ENCODE data around the gene PTPRN2.

The PTPRN2 gene

DNA sequence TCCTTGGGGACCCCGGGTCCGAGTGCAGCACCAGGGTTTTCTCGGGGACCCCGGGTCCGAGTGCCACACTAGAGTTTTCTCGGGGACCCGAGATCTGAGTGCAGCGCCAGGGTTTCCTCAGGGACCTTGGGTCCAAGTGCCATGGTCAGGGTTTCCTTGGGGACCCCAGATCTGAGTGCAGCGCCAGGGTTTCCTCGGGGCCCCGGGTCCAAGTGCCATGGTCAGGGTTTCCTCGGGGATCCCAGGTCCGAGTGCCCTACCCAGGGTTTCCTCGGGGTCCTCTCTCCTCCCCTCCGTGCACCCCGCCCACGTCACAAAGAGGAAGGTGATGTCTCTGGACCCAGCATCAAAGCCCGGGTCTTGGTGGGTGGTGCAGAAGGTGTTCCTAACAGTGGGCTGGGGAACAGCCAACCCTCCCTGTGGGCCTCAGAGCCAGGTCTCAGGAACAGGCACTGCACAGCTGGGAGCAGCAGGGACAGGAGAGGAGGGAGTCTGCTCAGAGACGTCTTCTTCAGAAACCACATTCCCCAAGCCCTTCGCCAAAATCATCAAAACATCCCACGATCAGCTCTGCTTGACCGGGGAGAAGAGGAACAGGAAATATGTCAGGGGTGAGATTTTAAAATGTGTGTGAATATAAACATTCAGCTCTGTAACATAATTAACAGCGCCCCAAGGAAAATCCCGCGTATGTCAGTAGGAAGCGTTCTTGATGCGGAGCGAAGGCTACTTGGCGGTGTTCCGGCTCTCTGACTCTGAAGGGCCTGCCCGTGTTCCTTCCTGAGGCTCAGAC lies 710.1 kb downstream of the PTPRN2 start:
- DNase-seq (ENCODE audit: low spot score), result no peak

DNA sequence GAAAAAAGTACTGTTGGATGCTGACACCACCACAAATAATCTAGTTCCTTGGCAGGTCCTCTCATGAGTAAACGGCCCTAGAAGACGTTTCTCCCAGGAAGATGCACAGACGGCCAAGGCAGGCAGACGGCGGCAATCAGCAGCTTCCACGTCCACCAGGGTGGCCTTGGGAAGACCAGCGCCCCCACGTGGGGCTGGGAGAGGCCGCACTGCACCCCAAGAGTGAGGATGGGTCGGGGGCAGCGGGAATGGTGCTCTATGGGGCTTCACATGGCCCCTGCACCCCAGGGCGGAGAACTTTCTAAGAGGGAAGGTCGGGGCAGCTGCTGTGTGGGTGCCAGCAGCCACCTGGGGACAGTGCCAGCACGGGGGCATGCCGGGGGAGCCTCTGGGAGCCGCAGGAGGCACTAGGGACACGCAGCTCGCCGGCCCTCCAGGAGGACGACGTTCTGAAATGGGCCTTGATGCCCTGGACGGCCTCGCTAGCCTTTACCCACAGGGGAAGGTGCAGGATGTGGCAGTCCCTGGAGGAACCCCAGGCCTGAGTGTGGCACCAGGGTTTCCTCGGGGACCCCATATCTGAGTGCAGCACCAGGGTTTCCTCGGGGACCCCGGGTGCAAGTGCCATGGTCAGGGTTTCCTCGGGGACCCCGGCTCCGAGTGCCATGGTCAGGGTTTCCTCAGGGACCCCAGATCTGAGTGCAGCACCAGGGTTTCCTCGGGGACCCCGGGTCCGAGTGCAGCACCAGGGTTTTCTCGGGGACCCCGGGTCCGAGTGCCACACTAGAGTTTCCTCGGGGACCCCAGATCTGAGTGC lies 710.9 kb downstream of the PTPRN2 start:
- no peak for DNase-seq (ENCODE audit: low spot score)

DNA sequence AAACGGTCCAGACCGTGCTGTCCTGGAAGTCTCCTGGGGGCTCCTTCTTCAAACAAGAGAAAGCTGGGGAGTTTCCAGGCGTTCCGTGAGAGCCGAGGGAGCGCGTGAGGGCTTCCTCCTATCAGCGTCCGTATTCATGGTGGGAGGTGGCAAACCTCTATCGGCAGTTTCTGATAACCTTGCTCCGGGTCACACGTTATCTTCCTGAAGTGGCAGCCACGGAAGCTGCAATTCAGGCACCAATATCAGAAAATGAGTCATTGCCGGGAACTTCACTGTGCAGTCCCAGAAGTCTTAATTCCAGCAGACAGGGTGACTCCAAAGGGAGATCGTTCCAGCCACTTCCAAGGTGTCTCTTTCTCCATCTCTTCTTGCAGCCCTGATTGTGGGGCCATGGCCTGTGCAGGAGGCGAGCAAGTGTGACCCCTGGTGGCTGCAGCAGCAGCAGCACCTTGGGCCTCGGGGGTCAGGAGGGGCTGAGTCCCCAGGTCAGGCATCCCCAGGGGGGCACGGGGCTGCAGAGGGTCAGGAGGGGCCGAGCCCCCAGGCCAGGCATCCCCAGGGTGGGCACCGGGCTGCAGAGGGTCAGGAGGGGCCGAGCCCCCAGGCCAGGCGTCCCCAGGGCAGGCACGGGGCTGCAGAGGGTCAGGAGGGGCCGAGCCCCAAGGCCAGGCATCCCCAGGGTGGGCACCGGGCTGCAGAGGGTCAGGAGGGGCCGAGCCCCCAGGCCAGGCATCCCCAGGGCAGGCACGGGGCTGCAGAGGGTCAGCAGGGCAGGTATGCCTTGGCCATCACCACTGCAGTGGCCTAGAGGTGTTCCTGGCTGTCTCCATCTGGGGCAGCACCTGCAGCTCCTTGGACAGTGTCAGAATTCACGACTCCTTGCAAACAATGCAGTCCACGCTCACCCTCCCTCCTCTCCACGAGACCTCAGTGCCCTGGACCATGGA lies 712.1 kb downstream of the PTPRN2 start:
- no peak for DNase-seq (ENCODE audit: low spot score)

DNA sequence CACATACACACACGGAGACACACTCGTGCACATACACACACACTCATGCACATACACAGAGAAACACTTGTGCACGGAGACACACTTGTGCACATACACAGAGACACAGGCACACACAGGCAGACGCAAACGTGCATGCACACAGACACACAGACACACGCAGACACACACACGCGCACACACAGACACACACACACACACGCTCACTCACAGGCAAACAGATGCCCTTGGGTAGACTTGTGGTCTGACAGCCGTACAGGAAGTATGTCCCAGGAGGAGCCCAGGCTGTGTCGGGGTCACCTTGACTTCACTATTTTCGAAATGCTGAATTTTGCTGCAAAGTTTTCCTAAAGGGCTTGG lies 712.8 kb downstream of the PTPRN2 start:
- no peak for DNase-seq (ENCODE audit: low spot score)

DNA sequence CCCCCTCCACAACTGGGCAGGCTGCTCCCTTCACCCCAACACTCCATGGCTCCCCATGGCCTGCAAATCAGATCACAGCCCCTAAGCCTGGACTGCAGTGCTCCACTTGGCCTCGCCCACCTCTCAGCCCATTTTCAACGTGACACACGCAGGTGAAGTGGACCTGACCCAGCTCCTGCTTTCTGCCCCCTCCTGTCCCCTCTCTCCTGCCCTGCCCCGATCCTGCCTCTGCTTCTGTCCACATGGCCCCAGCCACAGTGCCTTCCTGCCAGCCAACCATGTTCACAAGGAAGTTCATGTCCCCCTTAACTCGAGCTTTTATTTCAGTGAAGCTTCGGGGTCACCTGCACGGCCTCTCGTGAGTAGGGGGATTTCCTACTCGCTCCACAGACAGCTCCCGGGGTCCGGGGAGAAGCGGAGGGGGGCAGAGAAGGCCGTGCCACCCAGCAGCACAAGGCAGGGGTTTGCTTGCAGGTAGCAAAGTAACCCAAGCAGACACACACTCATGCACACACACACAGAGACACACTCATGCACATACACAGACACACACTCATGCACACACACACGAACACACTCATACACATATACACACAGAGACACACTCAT lies 713.3 kb downstream of the PTPRN2 start:
- DNase-seq (ENCODE audit: low spot score), result no peak

DNA sequence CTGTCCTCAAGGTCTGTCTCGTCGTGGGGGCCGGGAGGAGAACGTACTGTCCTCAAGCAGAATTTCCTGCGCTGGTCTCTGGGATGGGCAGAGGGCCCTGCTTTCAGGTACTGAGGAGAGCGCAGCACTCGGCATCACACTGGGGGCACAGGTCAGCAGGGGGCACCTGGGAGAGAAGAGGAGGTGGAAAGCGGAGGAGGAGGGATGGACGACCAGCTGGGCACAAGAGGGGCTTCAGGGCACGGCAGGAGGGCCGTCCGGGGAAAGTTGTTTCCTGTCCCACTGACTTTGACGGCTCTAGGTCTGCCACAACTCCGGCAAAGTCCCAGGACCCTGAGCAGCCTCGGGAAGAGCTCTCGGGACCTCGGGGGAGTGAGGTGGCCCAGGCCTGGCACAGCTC lies 714.0 kb downstream of the PTPRN2 start:
- no peak for DNase-seq (ENCODE audit: low spot score)

DNA sequence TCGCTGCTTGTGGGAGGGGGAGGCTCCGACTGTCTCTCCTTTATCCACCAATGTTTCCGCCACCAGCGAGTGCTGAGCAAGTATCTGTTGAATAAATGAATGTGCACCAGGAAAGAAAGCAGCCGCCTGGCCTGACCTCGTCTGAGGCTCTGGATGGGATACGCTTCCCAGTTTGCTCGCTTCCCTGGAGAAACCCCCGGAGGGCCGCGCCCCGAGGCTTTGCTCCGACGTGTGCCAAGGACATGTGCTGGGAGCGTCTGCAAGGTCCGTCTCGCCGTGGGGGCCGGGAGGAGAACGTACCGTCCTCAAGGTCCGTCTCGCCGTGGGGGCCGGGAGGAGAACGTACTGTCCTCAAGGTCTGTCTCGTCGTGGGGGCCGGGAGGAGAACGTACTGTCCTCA lies 714.4 kb downstream of the PTPRN2 start:
- DNase-seq (ENCODE audit: low spot score), result no peak

DNA sequence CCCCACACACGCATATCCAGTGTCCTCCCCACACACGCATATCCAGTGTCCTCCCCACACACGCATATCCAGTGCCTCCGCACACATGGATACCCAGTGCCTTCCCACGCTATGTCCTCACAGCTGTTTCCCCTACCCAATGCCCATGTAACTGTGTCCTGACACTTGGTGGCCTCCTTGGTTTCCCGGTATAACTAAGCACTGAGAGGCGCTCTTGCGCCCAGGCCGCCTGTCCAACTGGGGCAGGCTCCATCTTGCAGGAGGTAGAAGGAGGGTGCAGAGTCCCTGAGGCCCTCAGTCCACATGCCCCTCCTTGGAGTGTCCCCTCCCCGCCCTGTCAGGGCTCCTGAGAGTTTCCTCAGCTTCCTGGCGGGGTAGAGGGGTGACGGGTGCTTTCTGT lies 715.2 kb downstream of the PTPRN2 start:
- no peak for DNase-seq (ENCODE audit: low spot score)

DNA sequence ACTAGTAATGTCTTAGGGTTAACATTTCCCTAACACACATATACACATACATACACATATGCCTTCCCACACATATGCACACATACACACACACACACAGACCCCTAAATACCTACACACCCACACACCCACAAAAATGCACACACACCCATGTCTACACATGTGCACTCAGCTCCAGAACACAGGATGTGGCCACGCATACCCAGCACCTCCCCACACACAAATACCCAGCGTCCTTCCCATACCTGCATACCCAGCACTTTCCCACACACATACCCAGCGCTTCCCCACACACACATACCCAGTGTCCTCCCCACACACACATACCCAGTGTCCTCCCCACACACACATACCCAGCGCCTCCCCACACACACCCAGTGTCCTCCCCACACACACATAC lies 715.9 kb downstream of the PTPRN2 start:
- DNase-seq (ENCODE audit: low spot score), result no peak

DNA sequence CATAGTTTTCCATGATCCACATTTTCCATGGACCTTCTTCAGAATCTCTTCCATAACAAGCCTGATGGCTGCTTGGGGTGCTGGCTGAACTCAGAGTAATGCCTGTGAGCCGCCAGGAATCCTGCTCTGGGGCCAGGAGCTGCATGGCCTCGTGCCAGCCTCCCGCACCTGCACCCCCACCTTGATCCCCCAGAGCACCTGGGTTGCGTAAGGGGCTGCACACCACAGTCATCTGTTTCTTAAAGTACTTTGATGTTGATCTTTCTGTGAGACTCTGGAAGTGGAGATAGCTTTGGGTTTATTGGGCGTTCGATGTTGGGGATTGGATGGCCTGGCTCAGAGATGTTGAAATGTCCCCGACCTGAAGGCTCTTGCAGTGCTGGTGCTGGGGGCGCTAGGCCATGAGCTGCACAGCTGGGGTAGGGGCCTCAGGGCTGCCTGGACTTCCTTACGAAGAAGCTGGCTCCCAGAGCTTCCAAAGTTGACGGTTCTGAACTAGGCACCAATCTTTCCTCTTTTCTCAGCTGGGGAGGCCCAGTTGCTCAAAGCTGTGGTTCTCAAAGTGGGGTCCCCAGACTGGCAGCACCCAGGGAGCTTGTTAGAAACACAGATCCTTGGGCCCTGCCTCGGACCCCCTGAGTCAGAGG lies 716.9 kb downstream of the PTPRN2 start:
- DNase-seq (ENCODE audit: low spot score), result no peak

DNA sequence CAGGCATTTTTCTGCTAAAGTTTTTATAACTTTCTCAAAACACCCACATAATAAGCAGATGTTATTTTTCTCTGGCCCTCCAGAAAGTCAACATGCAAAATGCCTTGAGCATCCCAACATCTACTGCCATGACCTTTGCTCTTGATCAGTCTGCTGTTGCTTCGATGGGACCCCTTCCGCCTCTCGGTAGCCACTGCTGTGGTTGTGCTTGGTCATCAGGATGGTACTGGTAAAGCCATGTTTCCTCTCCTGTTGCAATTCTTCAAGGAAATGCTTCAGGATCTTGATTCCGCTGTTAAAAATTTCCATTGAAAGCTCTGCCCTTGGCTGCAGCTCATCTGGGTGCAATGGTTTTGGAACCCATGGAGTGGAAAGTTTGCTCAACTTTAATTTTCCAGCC lies 717.8 kb downstream of the PTPRN2 start:
- no peak for DNase-seq (ENCODE audit: low spot score)

DNA sequence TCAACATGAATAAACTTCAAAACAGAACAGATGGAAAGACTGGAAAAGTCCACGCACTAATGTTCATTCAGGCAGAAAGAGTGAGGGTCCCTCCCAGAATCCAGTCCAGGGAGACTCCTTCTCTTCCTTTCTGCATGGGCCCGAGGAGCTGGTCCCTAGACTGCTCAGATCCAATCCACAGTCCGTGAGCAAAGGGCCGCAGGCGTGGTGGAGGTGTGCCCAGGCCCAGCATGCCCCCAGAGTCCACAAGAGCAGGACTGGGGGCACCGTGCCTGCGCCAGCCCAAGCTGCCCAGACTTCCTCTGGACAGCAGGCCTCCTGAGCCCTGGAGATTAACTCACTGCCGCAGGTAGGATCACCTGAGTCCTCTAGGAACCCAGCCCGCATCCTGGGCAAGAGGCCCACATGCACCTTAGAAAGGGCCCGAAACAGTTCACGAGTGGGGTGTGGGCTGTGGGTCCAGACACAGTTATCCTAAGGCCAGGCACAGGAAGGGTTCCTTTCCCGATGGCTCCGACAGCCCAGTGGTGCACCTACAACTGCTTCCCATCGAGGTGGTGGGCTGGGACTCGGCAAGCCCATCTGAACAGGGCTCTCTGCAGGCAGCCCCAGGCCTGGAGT lies 719.8 kb downstream of the PTPRN2 start:
- DNase-seq (ENCODE audit: low spot score), result no peak

DNA sequence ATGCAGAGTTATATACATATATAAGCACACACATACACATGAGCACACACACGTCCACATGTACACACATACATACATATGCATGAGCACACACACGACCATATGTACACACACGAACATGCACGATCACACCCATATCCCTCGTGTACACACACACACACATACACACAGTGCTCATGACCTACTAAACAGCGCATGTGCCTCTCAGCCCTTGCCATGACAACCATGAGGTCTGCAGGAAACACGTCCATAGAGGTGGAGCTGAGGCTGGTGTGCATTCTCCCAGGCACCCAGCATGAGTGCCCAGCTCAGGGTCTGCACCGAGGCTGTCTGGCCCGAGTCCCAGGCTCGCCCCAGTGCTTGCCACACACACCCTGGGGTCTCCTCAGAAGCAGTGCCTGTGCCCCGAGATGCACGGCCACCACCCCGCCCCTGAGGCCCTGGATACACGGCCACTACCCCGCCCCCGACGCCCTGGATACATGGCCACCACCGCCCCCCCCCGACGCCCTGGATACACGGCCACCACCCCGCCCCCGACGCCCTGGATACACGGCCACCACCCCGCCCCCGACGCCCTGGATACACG lies 721.2 kb downstream of the PTPRN2 start:
- no peak for DNase-seq (ENCODE audit: low spot score)

DNA sequence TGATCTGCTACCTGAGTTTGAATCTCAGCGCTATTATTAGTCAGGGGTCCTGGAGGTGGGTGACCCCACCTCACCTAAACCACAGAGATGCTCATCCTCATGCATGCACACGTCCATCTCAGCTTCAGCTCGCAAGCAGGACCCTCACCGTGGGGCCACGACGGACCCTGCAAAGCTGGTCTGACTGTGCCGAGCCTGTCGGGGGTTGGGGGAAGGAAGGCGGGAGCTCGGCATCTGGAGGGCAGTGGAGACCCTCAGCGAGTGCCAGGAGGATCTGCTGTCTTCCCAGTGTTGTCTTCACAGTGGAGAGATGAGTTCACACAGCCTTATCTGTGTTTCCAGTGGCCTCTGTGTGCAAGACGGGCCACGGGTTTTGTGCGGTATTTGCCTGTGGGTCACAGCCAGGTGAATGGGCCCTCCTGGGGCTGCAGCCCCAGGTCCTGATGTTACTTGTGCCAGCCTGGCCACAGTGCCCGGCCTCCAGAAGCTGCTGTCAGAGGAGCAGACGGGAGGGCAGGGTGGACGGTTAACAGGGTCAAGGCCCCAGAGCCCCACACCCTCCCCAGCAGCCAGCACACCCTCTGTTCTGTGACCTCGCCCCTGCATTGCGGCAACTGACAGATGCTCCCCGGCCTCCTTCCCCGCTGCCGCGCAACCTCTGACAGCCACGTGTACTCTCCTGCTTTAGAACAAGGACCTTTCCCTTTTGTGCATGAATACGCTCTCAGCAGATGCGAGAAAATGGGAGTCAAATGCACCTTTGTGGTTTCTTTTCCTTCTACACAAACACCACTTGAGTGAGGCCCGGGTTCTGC lies 722.1 kb downstream of the PTPRN2 start:
- no peak for DNase-seq (ENCODE audit: low spot score)

DNA sequence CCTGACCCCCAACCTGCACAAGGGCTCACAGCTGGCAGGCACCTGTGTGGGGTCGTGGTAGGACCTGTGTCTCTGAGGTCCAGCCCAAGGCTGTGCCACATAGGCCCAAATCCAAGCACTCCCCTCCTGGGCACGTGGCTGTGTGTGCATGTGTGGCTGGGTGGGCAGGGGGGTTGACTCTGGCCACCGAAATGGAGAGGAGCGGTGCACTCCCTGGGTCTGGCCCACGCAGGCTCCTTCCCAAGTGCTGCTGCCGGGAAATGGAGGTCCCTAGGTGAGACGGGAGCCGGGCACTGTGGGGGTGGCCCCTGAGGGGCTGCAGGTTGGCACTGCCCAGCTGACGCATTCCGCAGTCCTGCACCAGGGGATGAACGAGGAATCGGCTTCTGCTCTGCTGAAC lies 722.7 kb downstream of the PTPRN2 start:
- no peak for DNase-seq (ENCODE audit: low spot score)

DNA sequence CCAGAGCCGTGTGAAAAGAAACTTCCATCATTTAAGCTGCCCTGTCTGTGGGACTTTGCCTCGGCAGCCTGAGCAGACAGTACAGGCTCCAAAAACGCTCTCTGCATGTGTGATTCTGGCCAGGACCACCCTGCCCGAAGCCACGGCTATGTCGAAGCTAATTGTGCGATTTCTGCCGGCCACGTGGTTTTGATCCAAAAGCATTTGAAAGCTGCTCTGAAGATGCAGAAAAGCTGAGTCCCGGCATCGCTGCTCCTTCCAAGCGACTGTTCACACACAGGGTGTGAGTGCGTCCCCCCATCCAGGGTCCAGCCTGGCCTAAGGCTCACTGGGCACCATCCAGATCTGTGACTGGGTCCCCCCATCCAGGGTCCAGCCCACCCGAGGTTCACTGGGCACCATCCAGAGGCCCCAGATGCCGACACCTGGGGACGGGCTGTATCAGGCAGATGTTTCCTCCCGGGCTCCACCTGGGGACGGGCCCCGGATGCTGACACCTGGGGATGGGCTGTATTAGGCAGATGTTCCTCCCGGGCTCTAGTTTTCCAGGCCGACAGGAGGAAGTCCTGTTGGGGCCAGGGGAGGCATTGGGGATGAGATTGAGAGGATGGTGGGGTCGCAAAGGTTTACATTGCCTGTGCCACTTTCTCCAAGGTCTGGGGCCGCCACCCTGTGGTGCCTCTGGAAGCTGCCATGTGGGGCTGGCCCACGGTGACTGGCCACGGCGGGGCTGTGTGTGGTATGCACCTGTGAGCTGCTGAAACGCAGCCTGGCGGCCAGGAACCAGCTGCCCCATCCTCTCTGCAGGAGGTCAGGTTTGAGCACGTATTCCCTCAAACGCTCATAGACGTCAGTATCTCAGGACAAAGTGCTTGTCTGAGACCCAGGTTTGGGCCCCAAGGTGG lies 723.5 kb downstream of the PTPRN2 start:
- no peak for DNase-seq (ENCODE audit: low spot score)

DNA sequence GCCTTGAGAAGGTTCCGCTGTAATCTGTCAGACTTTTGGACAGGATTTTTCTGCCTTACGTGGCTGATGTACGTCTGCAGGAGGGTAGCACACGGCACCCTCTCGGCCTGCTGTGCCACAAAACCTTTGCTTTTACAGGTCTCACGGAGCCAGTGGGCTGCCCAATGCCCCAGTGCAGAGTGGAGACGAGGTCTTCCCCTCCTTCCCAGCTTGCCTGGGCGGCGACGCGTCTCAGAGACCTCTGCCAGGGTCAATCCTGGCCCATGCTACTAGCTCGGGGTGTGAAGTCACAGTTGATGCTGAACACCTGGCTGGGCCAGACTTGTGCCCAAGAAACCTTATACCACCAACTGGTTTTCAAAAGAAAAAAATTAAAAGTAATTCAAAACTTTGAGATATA lies 724.4 kb downstream of the PTPRN2 start:
- no peak for DNase-seq (ENCODE audit: low spot score)

DNA sequence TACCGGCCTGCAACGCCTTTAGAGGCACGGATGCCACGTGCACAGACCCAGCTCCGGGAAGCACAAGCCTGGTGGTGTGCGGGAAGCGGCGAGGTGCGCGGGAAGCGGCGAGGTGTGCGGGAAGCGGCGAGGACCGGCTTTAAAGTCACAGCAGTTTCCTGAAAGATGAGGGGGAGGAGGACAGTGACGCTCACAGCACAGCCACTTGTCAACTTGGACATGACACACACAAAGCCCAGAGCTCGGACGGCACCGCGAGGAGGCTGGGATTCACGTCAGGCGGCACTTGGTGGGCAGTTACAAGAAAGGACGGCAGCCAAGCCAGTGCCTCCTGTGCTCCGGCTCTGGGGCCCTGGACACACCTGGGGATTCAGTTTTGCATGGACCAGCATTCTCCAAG lies 724.9 kb downstream of the PTPRN2 start:
- no peak for DNase-seq (ENCODE audit: low spot score)

DNA sequence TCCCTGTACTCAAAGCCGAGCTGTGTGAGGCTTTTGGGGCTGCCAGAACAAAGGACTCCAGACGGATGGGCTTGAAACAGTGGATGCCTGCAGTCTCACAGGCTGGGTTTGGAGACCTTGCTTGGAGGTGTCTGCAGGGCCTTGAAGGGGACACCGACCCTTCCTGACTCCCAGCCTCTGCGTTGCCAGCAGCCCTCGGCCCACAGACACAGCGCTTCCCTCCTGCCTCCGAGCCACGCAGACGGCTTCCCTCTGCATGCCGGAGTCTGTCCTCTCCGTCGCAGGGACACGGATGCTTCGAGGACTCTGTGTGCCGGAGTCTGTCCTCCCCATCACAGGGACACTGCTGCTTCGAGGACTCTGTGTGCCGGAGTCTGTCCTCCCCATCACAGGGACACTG lies 726.1 kb downstream of the PTPRN2 start:
- no peak for DNase-seq (ENCODE audit: low spot score)

All from D341Med (cell line).